NCI-H1105 (cell line): Measurements from ENCODE around the gene UBA52.

ENCODE experiments used
- DNase-seq: peaks from one replicate; lab custom pipeline; 2025; lab: John Stamatoyannopoulos, UW

Gene UBA52

DNA sequence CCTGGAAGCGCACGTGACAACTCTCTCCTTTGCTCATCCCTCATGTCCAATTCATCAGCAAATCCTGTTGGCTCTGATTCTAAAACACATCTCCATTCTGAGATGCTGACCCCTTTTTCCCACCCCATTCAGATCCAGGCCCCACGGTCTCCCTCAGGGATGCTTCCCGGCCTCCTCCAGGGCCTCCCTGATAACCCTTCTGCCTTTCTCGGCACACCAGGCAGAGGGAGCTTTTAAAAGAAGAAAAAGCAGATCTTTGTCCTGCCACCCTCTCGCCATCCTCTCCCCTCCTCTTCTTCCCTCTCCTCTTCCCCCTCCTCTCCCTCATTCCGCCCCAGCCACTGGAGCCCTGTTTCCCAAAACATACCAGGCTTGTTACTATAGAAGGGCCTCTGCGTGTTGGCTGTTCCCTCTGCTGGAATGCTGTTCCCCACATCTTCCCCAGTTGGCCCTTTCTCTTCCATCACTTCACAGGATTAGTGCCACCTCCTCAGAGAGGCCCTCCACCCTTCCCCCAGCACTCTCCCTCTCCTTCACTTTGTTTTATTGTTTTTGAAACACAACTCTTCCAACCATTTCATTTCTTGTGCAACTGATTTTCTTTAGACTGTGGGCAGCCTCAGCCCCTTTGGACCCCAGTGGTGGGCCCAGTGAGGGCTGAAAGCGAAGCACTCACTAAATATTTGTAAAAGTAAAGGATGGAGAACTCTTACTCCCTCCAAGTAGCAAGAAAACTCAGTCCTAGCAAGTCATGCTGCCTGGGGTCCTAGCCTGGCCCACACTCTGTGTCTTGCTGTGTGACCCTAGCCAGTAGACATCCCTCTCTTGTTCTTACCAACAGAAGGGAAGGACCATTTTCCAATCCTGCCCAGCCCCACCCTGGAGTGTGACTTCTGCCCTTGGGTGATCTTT lies 37.4 kb downstream of the UBA52 start:
- DNase-seq, result no peak

DNA sequence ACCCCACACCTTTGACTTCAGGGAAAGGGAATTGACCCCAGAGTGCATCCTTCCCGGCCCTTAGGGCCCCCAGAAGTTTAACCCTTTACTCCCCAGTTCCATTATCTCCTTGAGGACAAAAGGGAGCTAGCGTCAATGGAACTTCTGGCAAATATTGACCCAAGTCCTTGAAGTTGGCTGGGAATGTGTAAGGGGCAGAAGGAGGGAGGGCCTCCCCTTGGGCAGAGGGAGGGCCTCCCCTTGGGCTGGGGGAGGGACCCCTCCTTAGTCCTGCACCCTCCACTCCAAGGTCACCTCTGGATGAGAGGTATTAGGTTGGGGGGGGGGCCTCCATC lies 38.0 kb downstream of the UBA52 start:
- no peak for DNase-seq

DNA sequence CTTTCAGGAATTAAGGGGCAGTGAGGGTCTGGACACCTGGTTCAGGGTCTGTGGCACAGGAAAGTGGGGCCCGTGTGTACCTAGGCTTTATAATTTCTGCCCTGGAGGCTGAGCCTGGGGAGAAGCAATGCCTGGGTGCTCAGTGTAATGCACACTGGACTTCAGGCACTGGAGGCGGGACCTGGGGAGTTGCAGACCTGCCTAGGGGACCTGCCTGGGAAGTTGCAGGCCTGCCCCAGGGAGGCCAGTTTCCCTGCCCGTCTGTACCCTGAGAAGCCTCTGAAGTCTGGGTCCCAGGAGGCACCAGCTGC lies 38.5 kb downstream of the UBA52 start:
- no peak for DNase-seq

DNA sequence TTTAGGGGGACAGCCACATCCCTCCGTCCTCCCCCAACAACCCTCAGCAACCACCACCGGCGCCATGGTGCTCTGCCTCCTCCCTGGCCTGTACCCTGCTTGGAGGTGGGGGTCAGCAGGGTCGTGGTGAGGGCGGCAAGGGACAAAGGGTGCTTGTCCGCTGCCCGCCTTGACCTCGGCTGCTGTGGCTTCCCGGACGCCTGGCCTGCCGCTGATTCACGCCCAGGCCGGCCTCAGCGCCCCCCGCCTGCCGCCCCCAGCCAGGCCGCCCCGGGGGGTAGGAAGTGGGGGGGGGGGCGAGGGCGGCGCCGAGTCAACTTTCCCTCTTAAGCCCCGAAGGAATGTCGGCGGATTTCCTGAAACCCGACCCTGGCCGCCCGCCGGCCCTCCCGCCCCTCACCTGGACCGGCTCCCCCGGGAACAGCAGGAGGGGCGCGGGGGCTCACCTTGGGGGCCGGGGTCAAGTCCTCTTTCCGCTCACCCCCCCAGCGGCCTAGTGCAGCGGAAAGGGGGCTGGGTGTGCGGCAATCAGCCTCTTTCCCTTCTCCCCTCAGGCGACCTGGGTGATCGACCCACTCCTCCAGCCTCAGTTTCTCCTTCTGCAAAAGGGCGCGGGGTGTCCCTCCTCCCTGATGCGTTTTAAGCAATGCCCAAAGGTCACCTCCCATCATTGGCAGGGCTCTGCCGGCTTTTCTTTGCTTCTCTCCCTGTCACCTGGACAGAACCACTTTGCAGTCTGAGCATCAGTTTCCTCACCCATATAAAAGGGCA lies 39.1 kb downstream of the UBA52 start:
- no peak for DNase-seq

DNA sequence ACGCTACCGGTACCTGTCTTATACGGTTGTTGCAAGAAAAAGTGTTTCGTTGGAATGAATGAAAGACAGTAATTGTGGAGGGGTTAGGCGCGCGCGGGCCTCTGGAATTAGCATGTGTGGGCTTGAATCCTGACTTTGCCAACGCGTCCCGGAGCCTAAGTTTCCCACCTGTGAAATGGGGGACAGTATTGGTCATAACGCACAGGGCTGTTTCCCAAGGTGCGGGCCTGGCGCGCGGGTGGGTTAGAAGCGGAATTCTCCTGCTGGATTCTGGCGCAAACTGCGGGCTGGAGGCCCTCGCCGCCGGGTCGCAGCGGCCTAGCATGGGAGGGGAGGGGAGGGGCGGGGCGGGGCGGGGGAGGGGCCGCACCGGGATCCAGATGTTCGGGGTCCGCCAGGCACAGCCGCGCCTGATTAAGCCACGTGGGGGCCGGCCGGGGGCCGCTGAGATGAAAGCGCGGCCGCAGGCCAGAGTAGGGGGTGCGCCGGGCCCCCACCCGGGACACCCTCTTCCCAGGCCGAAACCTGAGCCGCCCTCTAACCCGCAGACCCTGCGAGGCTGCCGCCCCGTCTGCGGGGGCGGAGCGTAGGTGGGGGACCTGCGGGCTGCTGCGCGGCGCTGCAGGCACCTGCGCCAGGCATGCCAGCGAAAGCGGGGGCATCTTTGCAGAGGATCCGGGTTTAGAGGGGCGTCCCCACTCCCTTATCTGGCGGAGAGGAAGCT lies 39.8 kb downstream of the UBA52 start:
- DNase-seq, result peak; percentile 29

DNA sequence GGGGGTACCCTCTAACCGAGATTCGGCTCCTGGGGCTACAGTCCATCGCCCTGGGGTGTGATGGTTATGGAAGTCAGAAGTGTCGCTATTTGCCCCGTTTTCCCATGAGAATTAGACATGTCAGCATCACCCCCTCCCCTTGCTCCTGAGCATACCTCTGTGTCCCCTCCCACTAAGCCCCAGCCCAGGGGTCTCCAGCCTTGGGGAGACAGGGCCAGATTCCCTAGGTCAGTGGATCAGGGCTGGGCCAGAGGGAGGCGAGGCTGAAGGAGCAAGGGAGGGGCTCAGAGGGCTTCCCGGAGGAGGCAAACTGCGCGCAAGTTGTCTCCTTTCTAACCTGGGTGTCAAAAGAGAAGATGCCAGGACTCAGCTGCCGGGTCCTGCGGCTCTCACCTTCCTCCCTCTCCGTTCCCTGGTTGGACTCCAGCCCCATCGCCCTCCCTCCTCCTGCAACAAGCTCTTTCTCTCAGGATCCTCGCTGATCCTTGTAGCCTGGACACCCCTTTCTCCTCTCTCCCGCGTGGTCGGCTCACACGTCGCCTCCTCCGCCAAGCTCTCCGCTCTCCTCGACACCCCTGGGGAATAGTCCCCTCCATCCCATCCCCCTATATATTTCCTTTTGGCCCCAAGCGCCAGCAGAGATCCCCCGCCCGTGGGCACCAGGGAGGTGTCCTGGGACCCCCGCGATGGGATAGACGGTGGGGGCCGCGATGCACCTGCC lies 40.6 kb downstream of the UBA52 start:
- DNase-seq, result no peak

DNA sequence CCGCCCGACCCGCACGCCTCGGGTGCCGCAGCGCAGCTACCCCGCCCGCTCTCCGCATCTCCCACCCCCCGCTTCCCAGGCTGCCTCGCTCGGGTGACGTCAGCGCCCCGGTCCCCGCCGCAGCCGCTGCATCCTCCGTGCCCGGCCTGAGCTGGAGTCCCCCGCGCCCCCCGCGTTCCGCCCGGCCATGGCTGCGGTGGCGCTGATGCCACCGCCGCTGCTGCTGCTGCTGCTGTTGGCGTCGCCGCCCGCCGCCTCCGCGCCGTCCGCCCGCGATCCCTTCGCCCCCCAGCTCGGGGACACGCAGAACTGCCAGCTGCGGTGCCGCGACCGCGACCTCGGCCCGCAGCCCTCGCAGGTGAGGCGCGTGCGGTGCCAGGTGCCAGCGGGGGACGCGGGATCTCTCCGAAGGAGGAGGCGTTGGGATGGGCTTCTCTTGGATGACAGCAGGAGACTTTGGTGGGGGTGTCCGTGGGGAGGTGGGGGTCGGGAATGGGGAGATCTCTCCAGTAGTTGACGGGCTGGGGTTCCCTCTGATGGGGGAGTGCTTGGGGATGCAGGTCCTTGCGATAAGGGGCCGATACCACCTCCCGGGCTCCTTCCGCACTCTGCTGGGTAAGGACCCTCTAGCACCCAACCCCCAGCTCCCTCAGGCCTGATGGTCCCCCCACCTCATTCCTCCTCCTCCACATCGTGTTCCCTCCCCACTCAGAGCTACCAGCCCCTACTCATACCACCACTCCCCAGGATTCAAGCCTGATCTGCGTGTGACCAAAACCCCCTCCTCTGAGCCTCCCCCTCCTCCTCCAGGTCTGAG lies 41.3 kb downstream of the UBA52 start, which contains the start of gene TMEM59L:
Gene TMEM59L (plus strand): TSS at position 99 of the 817 bp plus-strand sequence. CDS start 89 bp downstream, at position 188.
- DNase-seq, result no peak

DNA sequence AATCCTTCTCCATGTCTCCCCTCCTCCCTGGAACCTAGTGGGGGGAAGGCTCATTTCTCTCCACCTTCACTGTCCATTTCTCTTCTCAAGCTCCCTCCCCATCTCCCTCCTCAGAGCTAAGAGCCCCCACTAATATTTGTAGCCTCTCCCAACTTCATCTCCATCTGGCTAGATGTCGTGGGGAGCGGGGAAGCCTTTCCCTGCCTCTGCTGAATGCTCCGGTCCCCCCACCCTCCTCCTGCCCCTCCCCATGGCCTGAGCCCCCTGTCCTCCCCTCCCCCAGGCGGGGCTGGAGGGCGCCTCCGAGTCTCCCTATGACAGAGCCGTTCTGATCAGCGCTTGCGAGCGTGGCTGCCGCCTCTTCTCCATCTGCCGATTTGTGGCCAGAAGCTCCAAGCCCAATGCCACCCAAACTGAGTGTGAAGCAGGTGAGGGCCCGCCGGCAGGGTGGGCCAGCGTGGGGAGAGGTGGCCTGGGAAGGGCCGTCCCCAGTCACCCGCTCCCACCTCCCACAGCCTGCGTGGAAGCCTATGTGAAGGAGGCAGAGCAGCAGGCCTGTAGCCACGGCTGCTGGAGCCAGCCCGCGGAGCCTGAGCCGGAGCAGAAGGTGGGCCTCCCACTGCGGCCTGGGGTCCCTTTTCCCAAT lies 42.1 kb downstream of the UBA52 start:
- no peak for DNase-seq

DNA sequence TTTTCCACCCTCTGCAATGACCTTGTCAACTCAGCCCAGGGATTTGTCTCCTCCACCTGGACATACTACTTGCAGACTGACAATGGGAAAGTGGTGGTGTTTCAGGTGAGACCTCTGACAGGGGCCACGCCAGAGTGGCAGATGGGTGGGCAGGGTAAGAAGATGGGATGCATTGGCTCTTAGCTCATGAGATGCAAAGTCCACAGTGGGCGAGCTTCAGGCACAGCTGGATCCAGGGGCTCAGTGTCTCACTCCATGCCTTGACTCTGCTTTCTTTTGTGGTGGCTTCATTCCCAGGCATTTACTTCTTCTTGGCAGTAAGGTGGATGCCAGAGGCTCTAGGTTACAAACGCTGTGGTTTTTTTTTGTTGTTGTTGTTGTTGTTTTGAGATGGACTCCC lies 44.4 kb downstream of the UBA52 start:
- no peak for DNase-seq

DNA sequence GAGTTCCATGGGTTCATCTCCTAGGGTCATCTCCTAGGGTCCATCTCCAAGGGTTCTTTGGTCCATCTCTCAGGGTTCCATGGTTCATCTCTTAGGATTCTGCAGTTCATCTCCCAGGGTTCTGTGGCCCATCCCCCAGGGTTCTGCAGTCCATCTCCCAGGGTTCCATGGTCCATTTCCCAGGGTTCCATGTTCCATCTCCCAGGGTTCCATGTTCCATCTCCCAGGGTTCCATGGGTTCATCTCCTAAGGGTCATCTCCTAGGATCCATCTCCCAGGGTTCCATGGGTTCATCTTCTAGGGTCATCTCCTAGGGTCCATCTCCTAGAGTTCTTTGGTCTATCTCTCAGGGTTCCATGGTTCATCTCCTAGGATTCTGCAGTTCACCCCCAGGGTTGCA lies 45.9 kb downstream of the UBA52 start:
- no peak for DNase-seq

DNA sequence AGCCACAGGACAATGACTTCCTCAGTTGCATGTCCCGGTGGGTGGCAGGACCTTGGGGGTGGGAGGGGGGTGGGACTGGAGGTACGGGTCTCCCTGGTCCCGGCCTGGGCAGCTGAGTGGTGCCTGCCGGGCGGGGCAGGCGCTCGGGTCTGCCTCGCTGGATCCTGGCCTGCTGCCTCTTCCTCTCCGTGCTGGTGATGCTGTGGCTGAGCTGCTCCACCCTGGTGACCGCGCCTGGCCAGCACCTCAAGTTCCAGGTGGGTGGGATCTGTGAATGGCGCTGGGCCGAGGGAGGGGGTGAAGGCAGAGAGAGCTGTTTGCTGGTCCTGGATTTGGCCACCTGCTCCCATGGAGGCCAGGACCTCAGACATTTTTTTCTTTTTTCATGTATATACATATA lies 46.6 kb downstream of the UBA52 start:
- no peak for DNase-seq

DNA sequence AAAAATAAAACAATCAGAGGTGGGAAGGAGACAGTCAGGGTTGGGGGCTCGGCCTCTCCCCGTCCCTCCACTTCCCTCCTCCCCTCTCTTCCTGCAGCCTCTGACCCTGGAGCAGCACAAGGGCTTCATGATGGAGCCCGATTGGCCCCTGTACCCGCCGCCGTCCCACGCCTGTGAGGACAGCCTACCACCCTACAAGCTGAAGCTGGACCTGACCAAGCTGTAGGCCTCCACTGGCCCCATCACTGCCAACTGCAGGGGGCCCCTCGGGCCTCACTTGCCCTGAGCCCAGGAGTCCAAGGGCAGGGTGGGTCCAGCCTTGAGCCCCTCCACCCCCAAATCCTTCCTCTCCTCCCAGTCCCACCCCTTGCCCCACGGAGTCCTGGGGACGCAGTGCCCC lies 48.7 kb downstream of the UBA52 start:
- DNase-seq, result no peak

DNA sequence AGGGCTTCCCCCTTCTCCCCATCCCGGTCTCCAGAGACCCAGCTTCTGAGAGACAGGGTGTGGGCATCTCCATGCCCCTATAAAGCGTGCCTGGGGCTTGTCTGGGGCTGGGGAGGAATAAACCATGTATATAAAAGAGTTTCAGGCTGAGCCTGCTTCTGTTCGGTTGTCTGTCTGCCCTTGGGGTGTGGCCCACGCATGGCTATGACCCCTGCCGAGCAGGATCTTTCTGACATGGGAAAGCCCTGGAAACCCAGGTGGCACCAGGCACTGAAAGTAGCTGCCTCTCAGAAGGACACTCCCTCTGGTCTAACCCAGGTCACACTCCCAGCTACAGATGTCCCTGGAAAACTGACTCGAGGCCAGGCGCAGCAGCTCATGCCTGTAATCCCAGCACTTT lies 49.2 kb downstream of the UBA52 start:
- no peak for DNase-seq

DNA sequence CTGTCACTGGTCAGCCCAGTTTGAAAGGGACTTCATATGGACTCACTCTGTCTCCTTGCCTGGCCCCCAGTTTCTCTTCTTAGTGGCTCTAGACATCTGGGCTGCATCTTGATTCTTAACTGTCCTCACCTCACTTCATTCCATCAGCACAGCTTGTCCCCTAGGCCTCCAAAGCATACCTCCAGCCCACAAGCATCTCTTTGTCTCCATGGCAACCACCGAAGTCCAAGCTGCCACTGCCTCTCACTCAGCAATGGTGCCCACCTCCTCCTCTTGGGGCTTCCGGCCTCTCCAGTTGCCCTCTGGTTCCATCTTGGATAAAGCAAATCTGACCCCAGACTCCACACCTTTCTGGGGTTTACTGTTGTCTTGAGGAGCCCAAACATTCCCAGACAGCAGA lies 55.2 kb downstream of the UBA52 start:
- DNase-seq, result no peak
